K562 (cell line): ENCODE results near the gene E2F1. TPM values are rescaled to one million over a fixed set of nuclear protein-coding genes. Genes with fewer than 3 reads are reported as not detected.

Source experiments
- C11orf30 ChIP-seq: fragments of 450-650 bp; IDR thresholded peaks from 2 replicates; pipeline ENCODE4 v1.6.1; 2016; ENCODE audit warnings: low read depth, mild to moderate bottlenecking
- CBFB ChIP-seq: sonication (generic); formaldehyde crosslinking; IDR thresholded peaks from 2 replicates; pipeline ENCODE4 v1.4.0; 2020; ENCODE audit warnings: mild to moderate bottlenecking, missing genetic modification reagents
- GMEB1 ChIP-seq: fragments of 250-450 bp; sonication (Bioruptor Pico); IDR thresholded peaks from 2 replicates; pipeline ENCODE4 v1.4.0; 2020; ENCODE audit warnings: mild to moderate bottlenecking
- GTF2F1 ChIP-seq: IDR thresholded peaks from 2 replicates; pipeline ENCODE4 v1.6.1; 2011; ENCODE audit warnings: low read depth, low read length, improper control_type of control experiment
- LCOR ChIP-seq: sonication (generic); formaldehyde crosslinking; IDR thresholded peaks from 2 replicates; pipeline ENCODE4 v1.8.0; 2022; ENCODE audit warnings: mild to moderate bottlenecking, missing genetic modification reagents
- MCM3 ChIP-seq: fragments of 450-650 bp; IDR thresholded peaks from 2 replicates; pipeline ENCODE4 v1.6.1; 2016
- MYNN ChIP-seq, 2 experiments: sonication (generic); formaldehyde crosslinking in 1 of 2; IDR thresholded peaks; 2 replicates each; pipeline versions ENCODE4 v1.5.0 to v1.6.1; 2016 to 2020; ENCODE audit warnings: antibody characterized with exemption in 1 of 2, missing genetic modification reagents in 1 of 2
- NONO ChIP-seq, 2 experiments: fragments of 200-400 bp in 1 of 2; fragments of 450-650 bp in 1 of 2; formaldehyde crosslinking in 1 of 2; IDR thresholded peaks; 2 replicates each; pipeline ENCODE4 v1.6.1; 2017; ENCODE audit warnings: low read depth in 2 of 2, mild to moderate bottlenecking in 2 of 2, moderate library complexity in 2 of 2, low read length in 1 of 2
- ZBTB40 ChIP-seq, 2 experiments: fragments of 450-650 bp in 1 of 2; sonication (generic) in 1 of 2; formaldehyde crosslinking in 1 of 2; IDR thresholded peaks; 2 replicates each; pipeline versions ENCODE4 v1.7.1 to v1.9.0; 2016 to 2022; ENCODE audit warnings: inconsistent platforms in 1 of 2, mild to moderate bottlenecking in 1 of 2, missing genetic modification reagents in 1 of 2
- ZNF511 ChIP-seq: sonication (generic); formaldehyde crosslinking; IDR thresholded peaks from 2 replicates; pipeline ENCODE4 v1.8.0; 2022; ENCODE audit warnings: mild to moderate bottlenecking, missing genetic modification reagents
- polyA plus RNA-seq, 8 experiments: library from polyadenylated mRNA; depleted of rRNA in 4 of 8; stranded (reverse) in 5 of 8; unstranded in 3 of 8; fragments of >200 nt; fragmentation: Nextera tagmentation in 2 of 8; fragmentation: Illumina TruSeq in 1 of 8; extraction: Ambion mirVana in 2 of 8; extraction: Trizol in 1 of 8; gene quantifications; 2 replicates each; pipeline versions ENCODE4 v1.2.1 to v1.2.3, GENCODE V29; 2011 to 2014; ENCODE audit warnings: inconsistent platforms in 1 of 8, missing spikeins in 1 of 8
- total RNA-seq, 7 experiments: library from RNA; depleted of rRNA in 6 of 7; stranded (reverse); fragments of >200 nt in 6 of 7; fragmentation: Illumina TruSeq in 2 of 7; extraction: Trizol in 2 of 7; gene quantifications; 2 replicates each; pipeline versions ENCODE4 v1.2.1 to v1.2.3, GENCODE V29; 2011 to 2021; ENCODE audit warnings: low replicate concordance in 1 of 7

The E2F1 gene
- total and polyA plus RNA-seq, 9 of the 15 experiments (the other 6 are each of a cell fraction or from before 2014, with no cell fraction given): 0.14 to 30.6 (median 13.1) TPM

- TF ChIP-seq ZNF511 (no peak), ZBTB40 (IDR thresholded peaks at IDR 0.05) (no peak), ZBTB40 (CRISPR knock-in tag; IDR thresholded peaks at IDR 0.05) (0 out of 2 replicates have a peak, but pooled peaks have one; percentile 14), CBFB (no peak), C11orf30 (no peak), MYNN (IDR thresholded peaks at IDR 0.05) (peak; percentile 18; the same call in 1 of the 2 replicates), MYNN (CRISPR knock-in tag; IDR thresholded peaks at IDR 0.05) (no peak), MCM3 (no peak), GTF2F1 (no peak), GMEB1 (CRISPR knock-in tag) (no peak), LCOR (CRISPR knock-in tag) (no peak), NONO (IDR thresholded peaks at IDR 0.05; ENCODE audit: low read depth in 2 of 2, low read length in 1 of 2) (no peak)
- TF ChIP-seq, all 486 proteins: peak for 3
Observed at GRCh38 chr20:33650753-33651561, 35.2 kb downstream of the E2F1 start (continued).
